NCI-H1092 treated with DMSO at 0.1 percent for 48 hours (cell line): ENCODE results near the gene TMC8.
"Not testable (repeated sequence)": the region's sequence is repeated elsewhere in the genome, so short reads cannot be mapped to it uniquely, and the experiment has no call there.

Experiments used
- DNase-seq: peaks from one replicate; lab custom pipeline; 2025; lab: John Stamatoyannopoulos, UW

Gene TMC8

DNA sequence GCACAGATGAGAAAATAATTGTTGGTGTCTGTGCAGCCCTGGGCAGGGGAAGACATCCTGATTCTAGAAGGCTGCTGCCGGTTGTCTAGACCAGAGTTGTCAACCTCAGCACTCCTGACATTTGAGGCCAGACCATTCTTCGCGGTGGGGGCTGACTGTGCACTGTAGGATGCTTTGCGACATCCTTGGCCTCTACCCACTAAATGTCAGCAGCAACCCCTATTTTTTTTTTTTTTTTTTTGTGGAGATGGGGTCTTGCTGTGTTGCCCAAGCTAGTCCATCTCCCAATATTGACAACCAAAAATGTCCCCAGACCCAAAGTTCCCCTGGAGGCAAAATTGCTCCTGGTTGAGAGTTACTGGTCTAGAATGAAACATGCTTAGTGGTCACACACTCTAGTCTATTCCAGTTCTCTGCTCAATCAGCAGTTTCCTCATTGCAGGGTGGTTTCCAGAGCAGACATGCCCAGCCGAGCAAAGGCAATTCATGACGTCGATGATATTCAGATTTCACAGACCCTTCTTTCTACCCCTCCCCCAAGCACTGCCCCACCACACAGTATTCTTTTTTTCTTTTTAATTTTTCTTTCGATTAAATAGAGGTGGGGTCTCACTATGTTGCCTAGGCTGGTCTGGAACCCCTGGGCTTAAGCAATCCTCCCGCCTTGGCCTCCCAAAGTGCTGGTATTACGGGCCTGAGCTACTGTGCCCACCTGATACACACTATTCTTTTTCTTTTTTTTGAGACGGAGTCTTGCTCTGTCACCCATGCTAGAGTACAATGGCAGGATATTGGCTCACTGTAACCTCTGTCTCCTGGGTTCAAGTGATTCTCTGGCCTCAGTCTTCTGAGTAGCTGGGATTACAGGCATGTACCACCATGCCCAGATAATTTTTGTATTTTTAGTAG, 24.6 kb downstream of the TMC8 start:
- DNase-seq = no peak

DNA sequence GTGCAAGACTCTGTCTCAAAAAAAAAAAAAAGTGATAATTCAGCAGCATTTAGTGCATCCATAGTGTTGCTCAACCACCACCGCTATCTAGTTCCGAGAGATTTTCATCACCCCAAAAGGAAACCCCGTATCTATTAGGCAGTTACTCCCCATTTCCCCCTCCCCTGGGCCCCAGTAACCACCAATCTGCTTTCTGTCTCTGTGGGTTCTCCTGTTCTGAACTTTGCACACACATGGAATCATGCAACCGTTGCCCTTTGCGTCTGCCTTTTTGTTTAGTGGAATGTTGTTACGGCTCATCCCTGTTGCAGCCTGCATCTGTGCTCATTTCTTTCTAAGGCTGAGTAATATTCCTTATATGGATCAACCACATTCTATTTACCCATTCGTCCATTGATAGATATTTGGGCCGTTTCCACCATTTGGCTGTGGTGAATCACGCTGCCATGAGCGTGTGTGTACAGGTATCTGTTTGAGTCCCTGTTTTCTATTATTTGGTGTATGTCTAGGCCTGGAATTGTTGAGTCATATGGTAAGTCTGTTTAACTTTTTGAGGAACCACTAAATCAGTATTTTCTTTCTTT, 29.1 kb downstream of the TMC8 start:
- DNase-seq = no peak

DNA sequence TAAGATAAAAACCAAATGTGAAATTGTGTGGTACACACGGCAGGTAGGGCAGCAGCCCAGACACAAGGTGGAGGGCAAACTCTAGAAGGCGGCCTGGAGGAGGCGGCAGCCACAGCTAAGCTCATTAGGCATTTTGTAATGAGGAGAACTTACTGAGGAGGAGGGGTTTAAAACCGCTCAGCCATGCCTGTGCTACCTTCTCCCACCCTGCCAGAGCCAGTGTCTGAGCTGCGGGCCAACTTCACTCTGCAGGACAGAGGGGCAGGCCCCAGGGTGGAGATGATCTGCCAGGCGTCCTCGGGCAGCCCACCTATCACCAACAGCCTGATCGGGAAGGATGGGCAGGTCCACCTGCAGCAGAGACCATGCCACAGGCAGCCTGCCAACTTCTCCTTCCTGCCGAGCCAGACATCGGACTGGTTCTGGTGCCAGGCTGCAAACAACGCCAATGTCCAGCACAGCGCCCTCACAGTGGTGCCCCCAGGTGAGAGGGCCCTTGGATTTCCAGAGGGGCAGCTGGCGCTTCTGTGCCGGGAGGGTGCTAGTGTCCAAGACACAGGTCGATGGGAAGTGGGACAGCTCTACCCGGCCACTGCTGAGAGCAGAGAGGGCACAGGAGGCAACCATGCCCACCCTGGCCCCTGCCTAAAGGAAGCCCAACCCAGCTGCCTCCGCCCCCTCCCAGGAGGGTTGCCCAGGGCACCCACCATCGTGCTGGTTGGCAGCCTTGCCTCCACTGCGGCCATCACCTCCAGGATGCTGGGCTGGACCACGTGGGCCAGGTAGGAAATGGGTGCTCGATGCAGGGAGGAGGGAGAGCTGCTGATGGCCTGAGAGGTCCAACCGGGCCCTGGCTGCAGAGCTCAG, 33.5 kb downstream of the TMC8 start:
- peak; percentile 22 for DNase-seq

DNA sequence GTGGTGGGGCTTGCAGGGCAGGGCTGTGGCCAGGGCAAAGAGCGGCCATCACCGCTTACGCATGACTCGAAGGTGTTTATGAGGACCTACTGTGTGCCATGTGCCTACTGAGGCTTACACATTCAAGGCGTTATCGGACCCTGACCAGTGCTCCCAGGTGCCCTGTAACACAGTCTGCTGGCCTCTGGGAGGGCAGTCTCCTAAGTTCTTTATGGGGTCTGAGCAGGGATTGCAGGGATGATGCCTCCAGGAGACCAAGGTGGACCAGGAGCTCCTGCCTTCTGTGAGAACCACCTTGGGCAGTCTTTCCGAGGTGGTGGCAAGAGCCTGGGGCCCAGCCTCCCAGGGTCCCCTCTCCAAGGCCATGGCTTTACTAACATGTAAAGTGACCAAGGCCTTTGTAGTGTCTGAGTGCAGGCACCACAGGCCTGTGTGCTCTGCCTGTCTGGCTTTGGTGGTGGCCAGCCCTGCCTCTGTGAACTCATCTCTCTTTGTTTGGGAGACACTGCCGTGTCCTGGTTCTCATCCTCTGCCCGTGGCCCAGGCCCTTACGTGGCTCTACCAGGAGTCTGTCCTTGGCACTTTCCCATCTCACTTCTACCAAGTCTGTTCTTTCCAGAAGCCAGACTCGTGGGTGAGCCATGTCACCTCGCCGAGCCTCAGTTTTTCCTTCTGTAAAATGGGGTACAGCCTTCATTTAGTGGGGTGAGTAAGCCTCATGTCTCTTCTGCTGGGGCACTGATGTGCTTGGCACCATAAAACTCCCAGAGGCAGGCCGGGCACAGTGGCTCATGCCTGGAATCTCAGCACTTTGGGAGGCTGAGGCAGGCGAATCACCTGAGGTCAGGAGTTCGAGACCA, 34.4 kb downstream of the TMC8 start:
- no peak for DNase-seq

DNA sequence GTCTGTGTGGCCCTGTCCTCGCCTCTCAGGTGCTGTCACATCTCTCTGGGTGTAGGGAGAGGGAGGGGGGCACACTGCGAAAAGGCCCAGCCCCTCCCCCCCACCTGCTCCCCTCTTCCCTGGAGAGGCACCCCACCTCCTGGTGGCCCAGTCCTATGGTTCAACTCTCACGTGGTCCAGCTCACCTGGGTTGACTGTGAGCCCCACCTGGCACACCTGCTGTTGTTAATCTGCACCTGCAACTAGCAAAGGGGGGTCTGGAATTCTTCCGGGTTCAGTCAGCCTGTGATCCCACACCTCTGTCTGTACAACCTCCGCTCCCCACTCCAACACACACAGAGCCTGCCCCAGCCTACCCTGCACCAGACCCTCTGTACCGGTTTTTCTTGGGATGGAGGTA, 35.8 kb downstream of the TMC8 start:
- DNase-seq = no peak

DNA sequence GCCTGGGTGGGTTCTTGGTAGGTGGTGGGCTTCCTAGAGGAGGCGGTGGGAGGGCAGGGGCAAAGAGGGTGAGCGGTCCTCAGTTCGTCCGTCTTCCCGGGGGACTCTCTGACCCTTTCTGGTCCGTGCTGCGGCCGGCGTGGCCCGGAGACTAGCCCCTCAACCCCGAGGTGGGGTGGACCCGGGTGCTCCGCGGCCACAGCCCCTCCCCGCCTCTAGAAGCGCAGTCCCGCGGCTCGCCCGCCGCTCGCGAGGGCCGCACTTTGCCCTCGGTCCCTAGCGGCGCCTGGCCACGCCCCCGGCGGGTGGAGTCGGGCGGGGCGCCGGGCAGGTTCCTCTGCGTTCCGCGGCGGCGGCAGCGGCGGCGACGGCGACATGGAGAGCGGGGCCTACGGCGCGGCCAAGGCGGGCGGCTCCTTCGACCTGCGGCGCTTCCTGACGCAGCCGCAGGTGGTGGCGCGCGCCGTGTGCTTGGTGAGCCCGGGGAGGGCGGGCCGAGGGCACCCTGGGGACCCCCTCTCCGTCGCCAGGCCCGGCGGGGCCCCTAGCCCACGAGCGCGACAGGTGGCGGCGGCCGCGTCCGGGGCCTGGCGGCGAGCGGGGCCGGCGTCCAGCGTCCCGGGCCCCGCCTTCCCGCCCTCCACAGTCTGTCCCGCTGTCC, 37.8 kb downstream of the TMC8 start, which contains the start of gene SYNGR2:
TSS of gene SYNGR2 (plus strand) at position 340 of the 661 bp plus-strand sequence. CDS start at position 376, 36 bp downstream.
- peak; percentile 63 for DNase-seq

DNA sequence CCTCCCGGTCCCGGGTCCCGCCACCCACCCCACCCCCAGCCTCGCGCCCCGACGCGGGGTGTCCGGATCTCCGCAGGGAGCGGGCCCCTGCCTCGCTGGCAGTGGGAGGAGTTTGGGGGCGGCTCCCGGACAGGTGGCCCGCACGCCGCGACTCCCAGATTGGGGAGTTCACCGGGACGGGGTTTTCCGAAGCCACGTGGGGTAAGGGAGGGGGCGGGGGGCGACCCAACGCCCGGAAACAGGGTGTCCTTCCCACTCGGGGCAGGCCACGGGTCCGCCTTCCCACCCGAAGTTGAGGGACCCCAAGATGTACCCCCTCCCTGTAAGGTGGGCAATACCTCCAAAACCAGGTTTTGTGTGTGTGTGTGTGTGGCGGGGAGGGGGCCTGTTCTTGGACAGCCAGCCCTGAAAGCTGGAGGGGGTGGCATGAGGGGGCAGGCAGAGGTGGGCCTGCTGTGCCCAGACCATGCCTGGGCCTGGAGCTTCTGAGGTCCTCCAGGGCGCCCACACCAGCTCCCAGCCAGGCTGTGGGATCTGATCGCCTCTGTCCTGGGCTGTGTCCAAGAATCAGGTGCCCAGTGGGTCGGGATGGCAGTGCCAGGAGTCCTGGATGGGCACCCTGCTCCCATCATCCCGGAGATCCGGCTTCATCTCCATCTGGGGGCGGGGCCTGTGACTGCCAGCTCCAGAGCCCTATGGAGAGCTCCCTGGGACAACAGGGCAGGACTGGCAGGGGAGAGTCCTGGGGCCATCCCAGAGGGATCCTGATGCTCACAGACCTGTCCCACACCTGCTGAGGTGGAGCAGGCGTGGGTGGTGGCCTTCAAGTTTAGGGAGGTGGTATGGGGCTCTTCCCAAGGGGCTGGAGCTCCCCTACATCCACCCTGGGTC, 38.6 kb downstream of the TMC8 start:
- DNase-seq = no peak

DNA sequence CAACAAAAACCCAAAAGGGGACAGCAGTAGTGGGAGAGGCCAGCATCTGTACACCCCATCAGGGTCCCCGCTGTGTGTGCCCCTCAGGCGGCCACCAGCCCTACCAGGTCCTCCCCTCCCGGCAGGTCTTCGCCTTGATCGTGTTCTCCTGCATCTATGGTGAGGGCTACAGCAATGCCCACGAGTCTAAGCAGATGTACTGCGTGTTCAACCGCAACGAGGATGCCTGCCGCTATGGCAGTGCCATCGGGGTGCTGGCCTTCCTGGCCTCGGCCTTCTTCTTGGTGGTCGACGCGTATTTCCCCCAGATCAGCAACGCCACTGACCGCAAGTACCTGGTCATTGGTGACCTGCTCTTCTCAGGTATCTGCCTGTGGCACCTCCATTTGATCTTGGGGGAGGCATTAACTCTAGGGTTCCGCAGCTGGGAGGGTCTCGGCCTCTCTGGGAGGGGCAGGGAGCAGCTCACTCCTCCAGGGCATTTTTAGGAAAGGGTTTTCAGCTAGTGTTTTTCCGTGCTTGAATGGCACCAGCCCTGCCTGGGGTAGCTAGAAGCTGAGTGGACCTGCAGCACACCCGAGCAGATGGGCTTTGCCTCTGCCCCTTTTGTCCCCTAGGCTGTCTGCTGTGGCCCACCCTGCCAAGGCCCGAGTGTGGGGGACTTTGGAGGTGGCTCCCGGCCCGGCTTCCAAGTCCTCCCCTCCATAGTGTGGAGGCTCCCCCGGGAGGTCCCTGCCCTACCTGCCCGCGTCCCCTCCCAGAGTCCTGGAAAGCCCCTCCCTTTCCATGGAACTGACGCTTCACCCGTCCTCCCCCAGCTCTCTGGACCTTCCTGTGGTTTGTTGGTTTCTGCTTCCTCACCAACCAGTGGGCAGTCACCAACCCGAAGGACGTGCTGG, 40.4 kb downstream of the TMC8 start:
- DNase-seq = no peak

DNA sequence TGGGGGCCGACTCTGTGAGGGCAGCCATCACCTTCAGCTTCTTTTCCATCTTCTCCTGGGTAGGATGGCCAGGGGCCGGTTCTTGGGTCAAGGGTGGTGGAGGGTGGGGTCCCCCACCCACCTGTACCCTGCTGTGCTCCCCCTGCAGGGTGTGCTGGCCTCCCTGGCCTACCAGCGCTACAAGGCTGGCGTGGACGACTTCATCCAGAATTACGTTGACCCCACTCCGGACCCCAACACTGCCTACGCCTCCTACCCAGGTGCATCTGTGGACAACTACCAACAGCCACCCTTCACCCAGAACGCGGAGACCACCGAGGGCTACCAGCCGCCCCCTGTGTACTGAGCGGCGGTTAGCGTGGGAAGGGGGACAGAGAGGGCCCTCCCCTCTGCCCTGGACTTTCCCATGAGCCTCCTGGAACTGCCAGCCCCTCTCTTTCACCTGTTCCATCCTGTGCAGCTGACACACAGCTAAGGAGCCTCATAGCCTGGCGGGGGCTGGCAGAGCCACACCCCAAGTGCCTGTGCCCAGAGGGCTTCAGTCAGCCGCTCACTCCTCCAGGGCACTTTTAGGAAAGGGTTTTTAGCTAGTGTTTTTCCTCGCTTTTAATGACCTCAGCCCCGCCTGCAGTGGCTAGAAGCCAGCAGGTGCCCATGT, 41.1 kb downstream of the TMC8 start:
- DNase-seq = not testable (repeated sequence)

DNA sequence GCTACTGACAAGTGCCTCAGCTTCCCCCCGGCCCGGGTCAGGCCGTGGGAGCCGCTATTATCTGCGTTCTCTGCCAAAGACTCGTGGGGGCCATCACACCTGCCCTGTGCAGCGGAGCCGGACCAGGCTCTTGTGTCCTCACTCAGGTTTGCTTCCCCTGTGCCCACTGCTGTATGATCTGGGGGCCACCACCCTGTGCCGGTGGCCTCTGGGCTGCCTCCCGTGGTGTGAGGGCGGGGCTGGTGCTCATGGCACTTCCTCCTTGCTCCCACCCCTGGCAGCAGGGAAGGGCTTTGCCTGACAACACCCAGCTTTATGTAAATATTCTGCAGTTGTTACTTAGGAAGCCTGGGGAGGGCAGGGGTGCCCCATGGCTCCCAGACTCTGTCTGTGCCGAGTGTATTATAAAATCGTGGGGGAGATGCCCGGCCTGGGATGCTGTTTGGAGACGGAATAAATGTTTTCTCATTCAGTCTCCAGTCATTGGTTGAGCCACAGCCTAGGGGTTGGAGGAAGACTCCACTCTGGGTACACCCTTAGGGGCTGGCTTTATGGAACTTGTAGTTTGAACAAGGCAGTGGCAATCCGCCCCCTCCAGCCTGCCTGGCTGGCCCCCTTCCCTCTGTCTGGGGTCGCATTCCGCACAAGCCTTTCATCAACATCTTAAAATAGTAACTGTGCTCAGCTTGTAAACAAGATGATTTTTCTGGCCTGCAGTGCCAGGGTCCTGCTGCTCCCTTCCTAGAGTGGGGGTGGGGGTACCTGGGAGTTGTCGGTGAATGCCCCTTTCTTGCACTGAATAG, 41.9 kb downstream of the TMC8 start:
- DNase-seq = no peak

DNA sequence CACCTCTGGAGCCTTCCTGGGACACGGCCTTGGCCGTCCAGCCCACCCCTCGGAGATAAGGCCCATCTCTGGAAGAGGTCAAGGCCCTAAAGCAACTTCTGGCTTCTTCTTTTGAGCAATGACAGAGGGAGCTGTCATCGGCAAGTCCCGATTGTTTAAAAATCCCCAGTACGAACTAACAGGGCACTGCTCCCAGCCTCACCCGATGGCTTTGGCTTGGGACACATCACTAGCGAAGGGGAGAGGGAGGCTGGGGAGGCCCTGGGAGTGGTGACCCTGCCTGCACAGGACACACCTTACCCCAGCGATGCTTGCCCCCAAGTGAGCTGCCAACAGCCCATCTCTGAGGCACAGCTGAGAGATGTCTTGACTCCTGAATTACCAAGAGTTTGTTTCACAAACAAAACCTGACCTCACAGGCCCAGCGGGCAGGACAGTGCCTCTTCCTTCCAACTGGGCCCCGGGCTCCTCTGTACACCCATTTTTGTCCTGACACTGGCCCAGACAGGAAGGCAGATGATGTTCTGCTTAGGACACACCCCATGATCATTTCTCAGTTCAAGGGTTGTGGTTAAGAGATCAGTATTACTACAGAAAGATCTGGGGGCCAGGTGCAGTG, 42.6 kb downstream of the TMC8 start:
- DNase-seq = no peak

DNA sequence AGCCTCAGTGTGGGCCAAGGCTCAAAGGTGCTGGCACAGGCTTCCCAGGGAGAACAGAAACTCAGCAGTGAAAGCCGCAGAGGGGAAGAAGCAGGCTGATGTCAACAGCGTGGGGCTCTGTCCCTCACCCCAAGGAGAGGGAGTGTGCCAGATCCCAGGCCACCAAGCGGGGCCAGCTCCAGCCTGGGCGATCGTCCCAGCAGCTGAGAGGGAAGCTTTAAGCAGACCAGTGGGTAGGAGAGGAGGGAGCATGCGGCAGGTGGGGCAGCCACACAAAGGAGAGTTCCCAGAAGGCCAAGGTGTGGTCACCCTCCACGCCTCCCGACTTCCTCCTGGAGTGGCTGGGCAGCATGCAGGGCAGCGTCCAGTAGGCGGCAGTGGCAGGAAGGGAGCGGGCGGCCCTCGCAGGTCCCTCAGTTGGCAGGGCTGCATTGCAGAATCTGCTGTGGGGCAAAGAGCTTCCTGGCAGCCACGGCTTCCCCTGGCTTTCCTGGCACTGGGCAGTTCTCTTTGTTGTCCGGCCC, 43.8 kb downstream of the TMC8 start:
- no peak for DNase-seq

DNA sequence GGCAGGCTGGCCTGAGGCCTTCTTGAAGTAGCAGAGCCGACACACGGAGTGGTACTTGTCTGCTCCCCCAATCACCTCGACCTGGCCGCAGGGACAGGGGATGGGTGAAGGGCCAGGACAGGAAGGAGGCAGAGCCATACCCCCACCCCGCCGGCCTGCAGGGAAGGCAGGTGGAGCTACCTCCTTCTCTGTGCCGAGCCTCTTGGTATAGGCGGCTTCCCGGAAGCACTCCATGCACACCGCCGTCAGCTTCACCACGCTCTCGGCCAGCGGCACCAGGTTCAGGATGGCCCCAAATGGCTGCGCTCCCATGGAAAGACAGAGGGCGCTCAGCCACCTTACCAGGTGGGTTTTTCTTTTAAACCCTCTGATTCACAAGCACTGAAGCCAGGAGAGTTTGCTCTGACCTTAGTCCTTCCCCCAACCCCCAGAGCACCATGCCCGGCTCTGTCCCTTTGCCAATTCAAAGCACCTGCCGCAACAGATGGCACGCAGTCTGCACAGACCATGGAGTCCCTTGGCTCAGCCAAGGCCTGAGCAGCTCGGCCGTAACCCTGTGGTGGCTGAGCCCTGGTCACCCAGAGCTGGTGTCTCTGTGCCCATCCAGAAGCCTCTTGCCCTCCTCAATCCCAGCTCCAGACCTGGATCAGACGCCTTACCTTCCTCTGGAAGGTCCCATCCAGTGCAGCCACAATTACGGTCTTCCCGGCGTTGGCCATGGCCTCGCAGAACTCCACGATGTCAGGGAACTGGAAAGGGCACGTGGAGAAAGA, 44.5 kb downstream of the TMC8 start:
- DNase-seq = peak; percentile 44

DNA sequence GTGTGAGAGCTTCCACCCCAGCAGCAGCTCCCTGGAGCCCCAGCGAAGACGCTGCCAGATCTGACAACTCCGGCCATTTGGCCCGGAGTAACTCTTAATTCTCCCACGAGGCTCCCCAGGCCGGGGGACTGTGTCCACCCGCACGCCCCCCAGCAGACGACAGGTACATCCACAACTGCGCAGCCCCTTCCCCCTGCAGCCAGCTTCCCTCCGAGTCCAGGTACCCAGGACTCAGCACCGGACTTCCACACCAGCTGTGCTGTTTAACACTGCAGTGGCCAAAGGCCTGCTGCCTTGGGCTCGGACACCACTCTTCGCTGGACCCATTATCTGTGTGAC, 45.0 kb downstream of the TMC8 start:
- DNase-seq = no peak

DNA sequence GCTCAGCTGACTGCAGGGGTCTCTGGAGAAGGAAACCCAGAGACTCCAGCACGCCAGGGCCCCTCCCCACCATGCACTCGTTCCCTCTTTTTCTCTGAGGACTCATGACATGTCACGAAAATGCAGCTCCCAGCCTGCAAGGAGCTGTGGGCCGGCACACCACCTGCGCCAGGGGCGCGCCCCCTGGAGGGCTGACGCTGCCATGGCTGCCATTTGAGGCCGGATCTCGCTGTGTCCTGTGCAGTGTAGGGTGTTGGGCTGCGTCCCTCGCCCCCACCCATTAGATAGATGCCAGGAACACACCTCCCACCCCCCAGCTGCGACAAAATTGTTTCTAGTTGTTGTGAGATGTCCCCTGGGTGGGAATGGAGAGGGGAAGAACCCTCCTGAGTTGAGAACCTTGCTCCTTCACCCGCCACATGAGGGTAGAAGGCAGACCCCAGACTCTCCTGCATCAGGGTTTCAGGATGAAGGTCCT, 46.0 kb downstream of the TMC8 start:
- peak; percentile 23 for DNase-seq

DNA sequence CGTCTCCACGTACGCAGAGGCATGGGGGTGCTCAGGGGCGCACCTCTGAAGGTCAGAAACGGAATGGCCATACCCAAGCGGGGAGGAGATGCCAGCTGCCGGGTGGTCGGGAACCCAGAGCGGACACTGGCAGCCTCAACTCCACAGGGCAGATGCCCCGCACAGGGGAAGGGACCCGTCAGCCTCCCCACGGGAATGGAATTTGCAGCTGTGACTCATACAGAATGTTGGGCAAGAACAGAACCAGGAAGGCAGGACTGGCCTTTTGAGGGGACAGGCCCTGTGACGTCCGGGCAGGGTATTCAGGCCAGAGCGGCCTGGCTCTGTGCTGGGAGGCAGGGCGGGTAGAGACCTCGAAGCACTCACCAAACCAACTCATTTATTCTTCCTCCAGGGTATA, 48.8 kb downstream of the TMC8 start:
- DNase-seq = no peak
